ENCODE results near the gene MAPK14.

The MAPK14 gene

DNA sequence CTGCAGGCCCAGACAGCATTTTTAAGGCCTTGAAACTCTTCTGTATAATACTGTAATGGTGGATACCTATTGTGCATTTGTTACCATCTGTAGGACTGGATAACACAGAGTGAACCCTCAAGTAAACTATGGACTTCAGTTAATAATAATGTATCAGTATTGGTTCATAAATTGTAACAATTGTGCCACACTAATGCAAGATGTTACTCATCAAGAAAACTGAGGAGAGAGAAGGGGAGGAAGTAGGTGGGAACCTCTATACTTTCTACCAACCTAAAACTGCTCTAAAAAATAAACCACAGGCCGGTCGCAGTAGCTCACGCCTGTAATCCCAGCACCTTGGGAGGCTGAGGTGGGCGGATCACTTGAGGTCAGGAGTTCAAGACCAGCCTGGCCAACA lies 113.5 kb downstream of the MAPK14 start:
- no peak for DNase-seq

DNA sequence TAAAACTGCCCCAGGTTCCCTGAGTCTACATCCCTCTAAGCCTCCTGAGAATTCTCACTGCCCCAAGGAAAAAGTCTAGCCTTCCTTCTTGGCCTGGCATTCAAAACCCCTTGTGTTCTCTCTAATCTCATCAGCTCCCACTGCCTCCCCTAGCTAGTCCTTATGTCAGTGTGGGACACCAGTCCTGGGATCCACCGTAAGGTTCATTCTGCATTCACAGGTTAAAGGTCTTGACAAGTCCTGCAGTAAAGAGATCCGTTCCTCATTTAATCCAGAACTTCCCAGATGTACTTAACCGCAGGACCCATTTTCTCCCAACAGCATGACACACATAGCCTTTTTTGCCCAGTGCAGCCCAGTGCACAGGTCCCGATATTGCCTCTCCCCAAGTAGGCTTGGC lies 114.4 kb downstream of the MAPK14 start:
- DNase-seq, result no peak

- no peak for DNase-seq
These were observed 115.6 kb downstream of the MAPK14 start for GRCh38 chr6:36142971-36143838.

DNA sequence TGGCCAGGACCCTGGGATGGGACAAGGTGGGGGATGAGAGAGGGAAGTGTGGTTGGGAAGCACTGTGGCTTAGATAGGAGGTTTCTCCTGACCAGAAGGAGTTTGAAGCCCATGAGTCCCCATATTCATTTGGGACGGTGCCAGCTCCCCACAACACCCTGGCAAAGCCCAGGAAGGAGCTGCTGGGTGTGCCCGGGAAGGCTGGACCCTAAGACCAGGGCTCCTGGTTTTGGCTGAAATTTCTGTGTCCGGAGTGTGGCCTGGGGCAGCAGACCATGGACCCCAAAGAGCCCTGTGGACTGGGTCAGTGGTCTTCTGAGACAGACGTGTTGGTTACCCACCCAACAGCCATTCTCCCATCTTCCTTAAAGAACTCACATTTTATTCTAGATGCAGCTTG lies 117.9 kb downstream of the MAPK14 start:
- no peak for DNase-seq

GRCh38 chr6:36147294-36147693 lies 119.7 kb downstream of the MAPK14 start:
- DNase-seq, result no peak

- no peak for DNase-seq
These were observed 121.9 kb downstream of the MAPK14 start for GRCh38 chr6:36149476-36149875.

- DNase-seq, result no peak
These were observed 122.7 kb downstream of the MAPK14 start for GRCh38 chr6:36150283-36150682.

DNA sequence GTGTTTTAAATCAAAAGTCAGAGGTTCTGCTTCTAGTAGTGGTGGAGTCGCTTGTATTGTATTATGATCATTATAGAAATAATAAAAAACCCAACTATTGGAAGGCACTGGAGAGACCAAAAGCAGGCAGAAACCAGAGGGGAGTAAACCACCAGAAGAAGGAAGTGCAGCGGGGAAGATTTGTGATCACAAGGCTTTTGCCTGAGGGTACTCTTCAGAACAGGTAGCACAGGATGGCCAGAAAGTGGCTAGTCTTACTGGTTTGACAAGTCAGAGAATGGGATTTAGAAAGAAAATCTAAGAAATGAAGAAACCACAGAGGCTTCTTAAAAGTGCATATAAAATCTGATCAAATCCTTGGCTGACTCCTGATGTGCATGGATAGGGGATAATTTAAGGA lies 126.7 kb downstream of the MAPK14 start:
- no peak for DNase-seq

DNA sequence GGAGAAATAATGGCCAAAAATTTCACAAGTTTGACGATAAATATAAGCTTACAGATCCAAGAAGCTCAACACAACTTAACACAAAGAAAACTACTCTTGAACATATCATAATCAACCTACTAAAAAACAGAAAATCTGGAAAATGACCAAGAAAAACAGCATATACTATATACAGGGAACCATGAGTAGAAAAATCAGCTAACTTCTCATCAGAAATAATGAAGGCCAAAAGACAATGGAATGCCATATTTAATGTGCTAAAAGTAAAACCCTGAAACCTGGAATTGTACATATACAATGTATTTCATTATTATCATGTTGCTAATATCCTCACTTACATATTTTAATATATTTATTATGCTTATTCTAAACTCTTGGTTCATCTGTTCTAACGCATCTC lies 128.1 kb downstream of the MAPK14 start:
- DNase-seq, result no peak

GRCh38 chr6:36160147-36160760 lies 132.6 kb downstream of the MAPK14 start:
- no peak for DNase-seq
